ENCODE results near the gene KRT36. TPM values are rescaled to one million over a fixed set of nuclear protein-coding genes. Genes with fewer than 3 reads are reported as not detected.

The KRT36 gene
- total and polyA plus RNA-seq, 10 of the 15 experiments (the other 5 are each of a cell fraction or from before 2014, with no cell fraction given) = not detected

DNA sequence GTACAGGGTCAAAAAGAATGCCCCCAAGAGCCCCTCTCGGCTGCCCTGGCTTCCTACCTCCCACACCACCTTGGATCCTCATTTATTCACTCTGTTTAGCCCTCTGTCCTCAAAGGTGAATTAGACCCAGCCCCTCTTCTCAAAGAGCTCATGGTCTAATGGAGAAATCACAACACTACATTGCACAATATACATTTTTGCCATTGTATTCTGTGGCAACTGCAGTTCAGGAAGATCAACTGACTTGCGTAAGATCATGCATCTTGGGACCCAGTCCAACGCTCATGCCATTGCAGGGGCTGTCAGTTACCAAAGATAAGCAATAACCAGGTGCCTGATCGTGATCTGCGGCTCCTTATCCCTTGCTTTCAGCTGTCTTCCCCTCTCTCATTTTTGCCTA lies 50.3 kb downstream of the KRT36 start:
- no peak overlapping the region for H2AFZ ChIP-seq (ENCODE audit: control insufficient read depth, low read depth, low read length)
- no peaks in the 10 kb centered on the region for H3K36me3 ChIP-seq (ENCODE audit: control insufficient read depth in 2 of 2, insufficient read depth in 2 of 2, low read length in 1 of 2)
- no peak overlapping the region for H3K4me3 ChIP-seq
- no peaks in the 10 kb centered on the region for H3K9me3 ChIP-seq (replicated peaks; ENCODE audit: control insufficient read depth, insufficient read depth, low read length)
- 23% methylated on average over 5 of the region's 5 CpGs for WGBS (ENCODE audit: insufficient coverage, insufficient replicate concordance, low lambda C conversion rate, missing lambda C conversion rate)
- H3K27me3 ChIP-seq (replicated peaks in 1 of 2; ENCODE audit: control insufficient read depth in 2 of 2, insufficient read depth in 2 of 2, low read length in 1 of 2) = peaks cover 2 to 6% of the 10 kb centered on the region in 2 experiments; a peak in 3 of 4 replicates
- in situ Hi-C loops (cut with MboI) (no loop called here), intact Hi-C loops (cut with micrococcal nuclease; ENCODE audit: unreplicated experiment) (no loop called here)
- POLR2A ChIA-PET = no interaction called here
- RAD21 ChIA-PET (ENCODE audit: unreplicated experiment) = no interaction called here
- SMC1A ChIA-PET (ENCODE audit: uncharacterized antibody, unreplicated experiment) = no interaction called here
- no peak for ATAC-seq
- no peaks in the 10 kb centered on the region for H3K4me1 ChIP-seq (ENCODE audit: control insufficient read depth, insufficient read depth, low read length)
- no TSS peak for BruUV-seq (replicated peaks)
- H3K79me2 ChIP-seq (ENCODE audit: control insufficient read depth, insufficient read depth, low read length) = no peaks in the 10 kb centered on the region
- CTCF ChIA-PET = no interaction called here
- H4K20me1 ChIP-seq (ENCODE audit: control insufficient read depth, insufficient read depth) = no peaks in the 10 kb centered on the region
- DNase-seq (ENCODE audit: low read depth, low spot score) = no peak
- FAIRE-seq = no peak
- H3K4me2 ChIP-seq (ENCODE audit: control insufficient read depth, insufficient read depth) = no peak overlapping the region
- H3K9ac ChIP-seq (ENCODE audit: control insufficient read depth, insufficient read depth, low read length) = no peak overlapping the region
- H3K27ac ChIP-seq (ENCODE audit: control insufficient read depth, insufficient read depth) = no peak overlapping the region
- TF ChIP-seq FOS (IDR thresholded peaks at IDR 0.05; ENCODE audit: borderline replicate concordance, extremely low read depth, insufficient read length) = no peak
- no peak for TF ChIP-seq HDAC6 (IDR thresholded peaks at IDR 0.05; ENCODE audit: unreplicated experiment)
- TF ChIP-seq, protein P1, sequence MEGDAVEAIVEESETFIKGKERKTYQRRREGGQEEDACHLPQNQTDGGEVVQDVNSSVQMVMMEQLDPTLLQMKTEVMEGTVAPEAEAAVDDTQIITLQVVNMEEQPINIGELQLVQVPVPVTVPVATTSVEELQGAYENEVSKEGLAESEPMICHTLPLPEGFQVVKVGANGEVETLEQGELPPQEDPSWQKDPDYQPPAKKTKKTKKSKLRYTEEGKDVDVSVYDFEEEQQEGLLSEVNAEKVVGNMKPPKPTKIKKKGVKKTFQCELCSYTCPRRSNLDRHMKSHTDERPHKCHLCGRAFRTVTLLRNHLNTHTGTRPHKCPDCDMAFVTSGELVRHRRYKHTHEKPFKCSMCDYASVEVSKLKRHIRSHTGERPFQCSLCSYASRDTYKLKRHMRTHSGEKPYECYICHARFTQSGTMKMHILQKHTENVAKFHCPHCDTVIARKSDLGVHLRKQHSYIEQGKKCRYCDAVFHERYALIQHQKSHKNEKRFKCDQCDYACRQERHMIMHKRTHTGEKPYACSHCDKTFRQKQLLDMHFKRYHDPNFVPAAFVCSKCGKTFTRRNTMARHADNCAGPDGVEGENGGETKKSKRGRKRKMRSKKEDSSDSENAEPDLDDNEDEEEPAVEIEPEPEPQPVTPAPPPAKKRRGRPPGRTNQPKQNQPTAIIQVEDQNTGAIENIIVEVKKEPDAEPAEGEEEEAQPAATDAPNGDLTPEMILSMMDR (IDR thresholded peaks at IDR 0.05 in 2 of 3, conservative IDR thresholded peaks at IDR 0.05 in 1 of 3; ENCODE audit: control insufficient read depth in 2 of 3, extremely low read depth in 1 of 3, insufficient read depth in 1 of 3, low read depth in 3 of 3, low read length in 3 of 3) = no peak

DNA sequence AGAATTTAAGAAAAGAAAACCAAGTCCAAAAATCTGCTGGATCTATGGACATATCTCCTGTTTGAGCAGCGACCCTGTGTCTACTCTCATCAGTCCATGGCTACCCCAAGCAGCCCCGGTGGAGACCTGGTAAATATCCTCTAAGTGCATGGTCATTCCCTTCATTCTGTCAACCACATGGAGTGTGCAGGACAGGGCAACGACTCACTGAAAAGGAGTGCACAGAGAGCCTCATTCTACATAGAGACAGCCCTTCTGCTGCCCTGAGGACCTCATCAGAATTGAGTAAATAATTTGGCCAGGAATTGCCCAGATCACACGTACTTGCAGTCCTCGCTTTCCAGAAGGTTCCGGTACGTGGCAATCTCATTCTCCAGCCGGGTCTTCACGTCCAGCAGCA lies 51.9 kb downstream of the KRT36 start:
- Histone ChIP-seq H3K9me3 (replicated peaks; ENCODE audit: control insufficient read depth, insufficient read depth, low read length) (no peaks in the 10 kb centered on the region), H3K36me3 (ENCODE audit: control insufficient read depth in 2 of 2, insufficient read depth in 2 of 2, low read length in 1 of 2) (no peaks in the 10 kb centered on the region), H3K4me3 (no peak overlapping the region), H3K27me3 (replicated peaks in 1 of 2; ENCODE audit: control insufficient read depth in 2 of 2, insufficient read depth in 2 of 2, low read length in 1 of 2) (peaks cover 0 to 7% of the 10 kb centered on the region in 2 experiments; a peak in 2 of 4 replicates), H3K27ac (ENCODE audit: control insufficient read depth, insufficient read depth) (no peak overlapping the region), H2AFZ (ENCODE audit: control insufficient read depth, low read depth, low read length) (no peak overlapping the region), H3K4me1 (ENCODE audit: control insufficient read depth, insufficient read depth, low read length) (no peaks in the 10 kb centered on the region), H3K79me2 (ENCODE audit: control insufficient read depth, insufficient read depth, low read length) (no peaks in the 10 kb centered on the region), H4K20me1 (ENCODE audit: control insufficient read depth, insufficient read depth) (no peaks in the 10 kb centered on the region), H3K4me2 (ENCODE audit: control insufficient read depth, insufficient read depth) (no peak overlapping the region), H3K9ac (ENCODE audit: control insufficient read depth, insufficient read depth, low read length) (no peak overlapping the region)
- 18% methylated on average over 9 of the region's 9 CpGs for WGBS (ENCODE audit: insufficient coverage, insufficient replicate concordance, low lambda C conversion rate, missing lambda C conversion rate)
- ATAC-seq = no peak
- ChIA-PET POLR2A (no interaction called here), RAD21 (ENCODE audit: unreplicated experiment) (no interaction called here), SMC1A (ENCODE audit: uncharacterized antibody, unreplicated experiment) (no interaction called here), CTCF (no interaction called here)
- intact Hi-C loops (cut with micrococcal nuclease; ENCODE audit: unreplicated experiment) (no loop called here), in situ Hi-C loops (cut with MboI) (no loop called here)
- BruUV-seq (replicated peaks) = no TSS peak
- no peak for FAIRE-seq
- DNase-seq (ENCODE audit: low read depth, low spot score) = no peak
- TF ChIP-seq NFYA (IDR thresholded peaks at IDR 0.05; ENCODE audit: borderline replicate concordance, low read depth, low read length) (no peak), RB1 (IDR thresholded peaks at IDR 0.05; ENCODE audit: borderline replicate concordance) (no peak), TARDBP (IDR thresholded peaks at IDR 0.05; ENCODE audit: borderline replicate concordance) (no peak), CBFB (IDR thresholded peaks at IDR 0.05; ENCODE audit: low read depth) (no peak), ESRRA (IDR thresholded peaks at IDR 0.05; ENCODE audit: low read length) (no peak), BACH1 (IDR thresholded peaks at IDR 0.05; ENCODE audit: borderline replicate concordance) (no peak), RCOR1 (conservative IDR thresholded peaks at IDR 0.05; ENCODE audit: low read depth, low read length) (no peak), NR2C1 (IDR thresholded peaks at IDR 0.05) (no peak), TAF1 (IDR thresholded peaks at IDR 0.05; ENCODE audit: borderline replicate concordance, low read depth, low read length) (no peak), SUPT20H (IDR thresholded peaks at IDR 0.05; ENCODE audit: borderline replicate concordance, control insufficient read depth, low read depth, low read length) (no peak)
- TF ChIP-seq, protein P2, sequence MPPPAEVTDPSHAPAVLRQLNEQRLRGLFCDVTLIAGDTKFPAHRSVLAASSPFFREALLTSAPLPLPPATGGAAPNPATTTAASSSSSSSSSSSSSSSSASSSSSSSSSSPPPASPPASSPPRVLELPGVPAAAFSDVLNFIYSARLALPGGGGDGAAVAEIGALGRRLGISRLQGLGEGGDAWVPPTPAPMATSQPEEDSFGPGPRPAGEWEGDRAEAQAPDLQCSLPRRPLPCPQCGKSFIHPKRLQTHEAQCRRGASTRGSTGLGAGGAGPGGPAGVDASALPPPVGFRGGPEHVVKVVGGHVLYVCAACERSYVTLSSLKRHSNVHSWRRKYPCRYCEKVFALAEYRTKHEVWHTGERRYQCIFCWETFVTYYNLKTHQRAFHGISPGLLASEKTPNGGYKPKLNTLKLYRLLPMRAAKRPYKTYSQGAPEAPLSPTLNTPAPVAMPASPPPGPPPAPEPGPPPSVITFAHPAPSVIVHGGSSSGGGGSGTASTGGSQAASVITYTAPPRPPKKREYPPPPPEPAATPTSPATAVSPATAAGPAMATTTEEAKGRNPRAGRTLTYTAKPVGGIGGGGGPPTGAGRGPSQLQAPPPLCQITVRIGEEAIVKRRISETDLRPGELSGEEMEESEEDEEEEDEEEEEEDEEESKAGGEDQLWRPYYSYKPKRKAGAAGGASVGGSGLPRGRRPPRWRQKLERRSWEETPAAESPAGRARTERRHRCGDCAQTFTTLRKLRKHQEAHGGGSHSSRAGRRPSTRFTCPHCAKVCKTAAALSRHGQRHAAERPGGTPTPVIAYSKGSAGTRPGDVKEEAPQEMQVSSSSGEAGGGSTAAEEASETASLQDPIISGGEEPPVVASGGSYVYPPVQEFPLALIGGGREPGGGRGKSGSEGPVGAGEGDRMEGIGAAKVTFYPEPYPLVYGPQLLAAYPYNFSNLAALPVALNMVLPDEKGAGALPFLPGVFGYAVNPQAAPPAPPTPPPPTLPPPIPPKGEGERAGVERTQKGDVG (CRISPR knock-in tag; IDR thresholded peaks at IDR 0.05) = no peak
